ENCODE measurements around the gene ALOX5.

- no peak for TF ChIP-seq CTCF (IDR thresholded peaks at IDR 0.05)
- TF ChIP-seq EZH2 (IDR thresholded peaks at IDR 0.05; ENCODE audit: borderline replicate concordance, insufficient read depth, low read depth, low read length, poor library complexity, severe bottlenecking): no peak
Measured at GRCh38 chr10:45418849-45419675, 45.0 kb downstream of the ALOX5 start.
